GM18508 (cell line): ENCODE results near the gene PRRG1.
"Not testable (repeated sequence)": the region's sequence is repeated elsewhere in the genome, so short reads cannot be mapped to it uniquely, and the experiment has no call there.

Experiments
- ATAC-seq: cut with Tn5 transposase; IDR thresholded peaks from one replicate; pipeline ENCODE4 v1.9.1; 2021; ENCODE audit warnings: moderate number of reproducible peaks; ENCODE audit not compliant: insufficient read depth, unreplicated experiment

PRRG1 gene

GRCh38 chrX:37349221-37350033 is at the start of gene PRRG1:
Gene PRRG1, plus strand, starts transcription at chrX:37349364. Its CDS starts 56,886 bp downstream, at chrX:37406250.
- no peak for ATAC-seq

DNA sequence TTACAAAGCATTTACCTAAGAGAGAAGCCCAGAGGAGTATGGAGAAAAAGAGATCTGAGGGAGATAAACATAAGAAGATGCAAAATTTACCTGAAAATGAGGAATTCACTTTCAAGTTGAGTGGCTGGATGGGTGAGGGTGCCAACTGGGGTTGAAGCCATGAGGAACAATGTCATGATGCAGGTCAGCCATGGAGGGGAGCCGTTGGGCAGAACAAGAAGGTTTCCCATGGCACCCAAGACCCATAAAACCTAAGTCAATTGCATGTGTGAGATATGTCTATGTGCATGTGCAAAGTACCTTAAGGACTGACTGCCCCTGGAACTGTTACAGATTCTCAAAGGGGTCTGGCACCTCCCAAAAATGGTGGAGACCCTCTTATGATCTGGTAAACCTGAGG is 46.6 kb upstream of the PRRG1 start:
- no peak for ATAC-seq

GRCh38 chrX:37305238-37305637 is 43.9 kb upstream of the PRRG1 start:
- ATAC-seq, result not testable (repeated sequence)

DNA sequence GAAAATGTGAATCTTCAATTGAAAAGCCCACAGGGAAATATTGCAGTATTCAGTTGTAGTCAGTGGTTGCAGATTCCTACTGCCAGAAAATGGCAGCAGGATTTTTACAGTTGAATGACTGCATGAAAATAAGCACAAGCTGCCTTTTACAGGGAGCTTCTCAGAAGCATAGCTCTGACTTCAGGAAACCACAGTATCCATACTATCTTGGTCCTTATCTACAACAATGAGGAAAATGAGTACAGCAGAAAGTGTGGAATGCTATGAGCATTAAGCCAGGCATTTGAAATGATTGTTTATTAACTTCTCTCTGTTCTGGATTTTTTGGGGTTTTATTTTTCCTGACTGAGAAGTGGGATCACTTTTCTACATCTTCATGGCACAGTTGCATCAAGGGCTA is 34.6 kb upstream of the PRRG1 start:
- no peak for ATAC-seq

DNA sequence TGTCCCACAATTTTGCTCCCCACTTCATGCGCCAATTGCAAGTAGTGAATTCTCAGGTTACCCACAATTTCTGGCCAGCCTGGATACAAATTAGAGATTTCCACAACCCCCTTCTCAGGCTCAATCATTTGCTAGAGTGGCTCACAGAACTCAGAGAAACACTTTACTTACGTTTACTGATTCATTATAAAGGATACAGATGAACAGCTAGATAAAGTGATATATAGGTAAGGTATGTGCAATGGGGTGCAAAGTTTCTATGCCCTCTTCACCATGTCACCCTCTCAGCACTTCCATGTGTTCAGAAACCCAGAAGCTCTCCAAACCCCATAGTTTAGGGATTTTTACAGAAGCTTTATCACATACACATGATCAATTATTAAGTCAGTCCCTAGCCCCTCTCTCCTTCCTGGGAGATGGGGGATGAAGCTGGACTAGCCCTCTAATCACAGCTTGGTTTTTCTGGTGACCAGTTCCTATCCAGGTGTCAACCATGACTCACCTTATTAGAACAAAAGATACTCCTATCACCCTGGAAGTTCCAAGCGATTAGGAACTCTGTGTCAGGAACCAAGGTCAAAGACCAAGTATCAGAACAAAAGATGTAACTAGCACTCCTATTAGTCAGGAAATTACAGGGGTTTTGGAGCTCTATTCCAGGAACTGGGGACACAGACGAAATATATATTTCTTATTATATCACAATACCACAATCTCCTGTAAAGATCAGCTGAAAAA is 33.5 kb upstream of the PRRG1 start:
- no peak for ATAC-seq

GRCh38 chrX:37320541-37321203 is 28.5 kb upstream of the PRRG1 start:
- ATAC-seq, result no peak

GRCh38 chrX:37330642-37331041 is 18.5 kb upstream of the PRRG1 start:
- ATAC-seq, result no peak

DNA sequence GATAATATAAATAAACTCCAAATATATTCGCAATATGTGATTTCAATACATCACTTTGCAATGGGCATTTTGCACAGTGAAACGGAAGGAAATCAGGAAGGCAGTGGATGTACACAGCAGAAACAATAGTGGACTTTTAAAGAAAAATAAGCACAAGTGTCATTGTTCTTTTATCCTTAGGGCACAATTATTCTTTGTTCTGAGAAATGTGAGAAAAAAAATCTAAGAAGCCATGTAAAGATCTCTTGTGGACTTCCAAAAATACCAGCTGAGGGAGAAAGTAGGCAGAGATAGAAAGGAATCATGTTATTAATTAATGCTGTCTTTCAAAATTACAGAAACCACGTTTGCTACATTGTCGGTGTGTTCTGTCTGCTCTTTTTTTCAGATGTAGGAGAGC is 17.6 kb upstream of the PRRG1 start:
- no peak for ATAC-seq

DNA sequence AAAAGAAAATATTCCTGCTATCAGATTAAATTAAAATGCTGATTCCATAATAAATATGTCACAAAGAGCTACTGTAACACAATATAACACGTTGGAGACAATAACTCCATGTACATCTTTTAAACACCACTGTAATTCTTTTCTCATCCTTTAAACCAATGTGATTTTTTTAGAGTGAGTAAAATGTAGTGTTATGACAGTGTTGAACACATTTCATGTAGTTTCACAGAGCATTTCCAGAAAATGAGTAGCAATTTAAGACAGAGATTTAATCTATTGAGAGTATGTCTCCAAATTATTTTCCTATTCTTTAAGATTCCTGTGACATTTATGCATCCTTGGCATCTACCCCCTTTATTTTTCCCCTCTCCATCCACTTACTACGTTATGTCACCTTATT is 17.1 kb upstream of the PRRG1 start:
- ATAC-seq, result no peak

DNA sequence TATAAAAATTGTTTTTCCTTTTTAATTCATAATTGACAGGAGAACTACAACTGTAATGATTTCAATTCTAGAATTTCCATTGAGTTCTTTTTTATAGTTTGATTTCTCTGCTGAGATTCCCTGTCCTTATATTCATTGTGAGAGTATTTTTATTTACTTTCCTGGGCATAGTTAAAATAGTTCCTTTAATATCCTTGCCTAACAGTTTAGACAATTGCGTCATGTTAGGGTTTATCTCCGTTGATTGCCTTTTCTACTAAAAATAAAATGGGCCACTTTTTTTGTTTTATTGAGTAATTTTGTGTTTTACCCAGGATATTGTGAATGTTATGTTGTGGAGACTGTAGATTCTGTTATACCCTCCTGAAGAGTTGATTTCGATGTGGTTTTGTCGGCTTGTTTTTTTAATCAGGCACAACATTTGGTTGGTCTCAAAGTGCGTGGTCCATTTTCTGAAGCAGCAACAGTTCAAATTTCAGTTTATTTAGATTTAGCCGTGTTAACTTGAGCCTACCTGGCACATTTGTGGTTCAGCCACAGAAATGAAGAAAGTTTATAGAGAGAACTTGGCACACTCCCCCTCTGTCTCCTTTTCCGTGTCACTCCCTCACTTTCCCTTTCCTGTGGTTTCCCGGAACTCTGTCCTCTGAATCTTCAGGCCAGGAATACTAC is 16.0 kb upstream of the PRRG1 start:
- ATAC-seq, result no peak

GRCh38 chrX:37347420-37347819 is 1.7 kb upstream of the PRRG1 start:
- ATAC-seq, result no peak

DNA sequence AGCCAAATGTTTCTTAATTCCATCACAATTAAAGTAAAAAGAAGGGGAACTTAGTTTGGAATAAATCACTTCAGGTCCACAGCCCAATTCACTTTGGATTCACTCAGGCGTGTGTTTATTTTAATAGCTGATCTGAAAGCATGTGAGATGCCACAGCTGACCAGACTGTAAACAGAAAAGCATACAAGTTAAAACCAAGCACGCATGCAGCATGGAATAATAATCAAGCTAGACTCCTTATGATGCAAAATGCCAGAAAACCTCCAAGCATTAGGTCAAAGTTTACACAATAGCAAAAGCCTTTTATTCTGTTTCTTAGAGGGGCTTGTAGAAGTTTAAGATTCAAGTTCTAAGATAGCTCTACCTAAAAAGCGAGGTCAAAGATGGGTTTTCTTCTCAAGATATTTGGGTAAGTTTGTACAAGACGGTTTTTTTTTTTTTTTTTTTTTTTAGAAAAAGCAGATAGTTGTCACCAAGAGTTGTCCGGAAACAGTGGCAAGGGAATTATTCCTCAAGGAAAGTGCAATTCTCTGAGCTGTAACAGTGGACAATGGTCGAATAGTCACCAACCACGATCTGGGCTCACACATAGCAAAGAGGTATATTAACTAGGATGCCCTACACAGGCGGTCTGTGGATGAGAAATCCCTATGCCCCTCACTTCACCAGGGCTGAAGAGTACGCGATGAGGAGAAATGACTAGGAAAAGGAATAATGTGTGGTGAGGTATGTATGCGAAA is 763 bp upstream of the PRRG1 start:
- no peak for ATAC-seq

GRCh38 chrX:37348971-37349220 is 268 bp upstream of the PRRG1 start:
- ATAC-seq, result no peak

DNA sequence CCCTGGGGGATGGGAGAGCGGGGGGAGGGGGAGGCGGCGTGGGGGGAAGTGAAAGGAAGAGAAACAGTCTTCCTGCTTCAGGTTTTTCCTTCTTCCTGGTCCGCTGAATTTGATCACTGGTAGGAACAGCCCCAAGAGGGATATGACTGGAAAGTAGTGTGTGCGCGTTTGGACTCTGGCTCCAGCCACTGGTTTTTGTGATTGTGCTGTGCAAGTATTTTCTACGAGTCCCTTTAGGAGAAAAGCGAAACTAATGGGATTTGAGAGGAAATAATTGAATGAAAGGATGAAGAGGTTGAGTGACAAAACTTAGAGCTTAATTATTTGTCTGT is 836 bp downstream of the PRRG1 start:
- ATAC-seq, result no peak

- no peak for ATAC-seq
These were observed 4.5 kb downstream of the PRRG1 start for GRCh38 chrX:37353646-37354045.

DNA sequence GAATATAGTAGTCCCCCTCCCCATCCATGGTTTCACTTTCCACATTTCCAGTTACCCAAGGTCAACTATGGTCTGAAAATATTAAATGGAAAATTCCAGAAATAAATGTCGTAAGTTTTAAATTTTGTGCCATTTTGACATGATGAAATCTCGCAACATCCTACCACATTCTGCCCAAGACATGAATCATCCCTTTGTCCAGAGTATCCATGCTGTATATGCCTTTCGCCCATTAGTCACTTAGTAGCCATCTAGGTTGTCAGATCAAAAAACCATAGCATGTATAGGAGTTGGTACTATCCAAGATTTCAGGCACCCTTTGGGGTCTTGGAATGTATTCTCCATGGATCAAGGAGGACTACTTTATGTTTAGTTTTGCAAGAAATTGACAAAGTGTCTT is 8.3 kb downstream of the PRRG1 start:
- no peak for ATAC-seq

GRCh38 chrX:37361596-37361995 is 12.4 kb downstream of the PRRG1 start:
- ATAC-seq, result no peak

DNA sequence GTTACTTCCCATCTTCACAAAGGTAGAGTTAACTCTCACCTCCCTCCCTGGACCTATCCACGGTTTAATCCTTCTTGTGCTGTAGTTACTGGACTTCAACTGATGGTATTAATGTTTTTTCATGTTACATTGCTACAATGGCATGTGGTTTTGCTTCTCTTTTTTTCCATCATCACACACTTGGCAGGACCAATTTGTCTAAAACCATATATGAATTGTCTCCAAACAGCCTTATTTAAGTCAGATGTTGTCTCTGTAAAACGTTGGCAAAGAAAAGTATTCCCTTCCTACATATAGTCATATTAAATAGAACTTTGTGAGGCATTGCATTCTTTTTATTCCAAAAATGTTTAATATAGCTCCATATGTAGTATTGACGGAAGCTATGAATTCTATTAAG is 15.5 kb downstream of the PRRG1 start:
- no peak for ATAC-seq

DNA sequence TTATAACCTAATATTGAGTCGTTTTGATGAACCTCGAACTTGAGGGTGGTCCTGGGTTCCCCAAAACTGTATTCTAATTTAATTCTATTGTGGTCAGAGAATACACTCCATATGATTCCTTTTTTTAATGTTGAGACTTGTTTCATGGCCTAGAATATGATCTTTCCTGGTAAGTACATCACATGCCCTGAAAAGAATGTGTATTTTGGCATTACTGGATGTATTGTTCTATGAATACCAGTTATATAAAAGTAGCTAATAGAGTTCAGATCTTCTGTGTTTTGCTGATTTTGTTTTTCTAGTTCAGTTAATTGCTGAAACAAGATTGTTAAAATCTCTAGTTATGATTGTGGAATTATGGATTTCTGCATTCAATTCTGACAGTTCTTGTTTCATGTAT is 18.8 kb downstream of the PRRG1 start:
- no peak for ATAC-seq

DNA sequence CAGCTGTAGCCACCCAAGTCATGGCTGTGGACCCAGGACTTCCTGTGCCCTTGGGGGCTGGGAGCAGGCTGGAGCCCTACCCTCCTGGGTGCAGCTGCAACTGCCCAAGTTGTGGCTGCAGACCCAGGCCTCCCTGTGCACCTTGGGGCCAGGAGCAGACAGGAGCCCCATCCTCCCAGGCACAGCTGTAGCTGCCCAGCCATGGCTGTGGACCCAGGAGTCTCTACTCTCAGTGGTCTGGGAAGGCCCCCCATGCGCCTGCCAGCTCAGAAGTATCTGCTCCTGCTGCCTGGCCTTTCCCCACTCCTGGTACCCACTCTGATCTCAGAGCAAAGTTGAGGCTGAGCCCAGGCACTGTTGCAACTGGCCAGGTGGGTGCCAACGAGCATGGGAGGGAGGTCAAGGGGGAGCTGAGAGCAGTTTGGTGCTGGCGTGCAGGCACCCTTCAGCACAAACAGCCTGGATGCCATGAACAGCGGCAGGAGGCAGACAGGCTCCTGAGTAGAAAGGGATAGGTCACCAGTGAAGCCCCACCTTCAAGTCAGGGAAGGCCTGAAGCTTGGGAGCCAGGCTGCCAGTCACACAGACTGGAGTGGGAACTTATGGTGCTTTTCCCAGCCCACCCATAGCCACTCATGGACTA is 21.5 kb downstream of the PRRG1 start:
- no peak for ATAC-seq
